Measurements from ENCODE around the gene TRAF3.

The TRAF3 gene

GRCh38 chr14:102943454-102943853 lies 166.2 kb downstream of the TRAF3 start:
- DNase-seq, result no peak

GRCh38 chr14:102943979-102944378 lies 166.7 kb downstream of the TRAF3 start:
- no peak for DNase-seq

- DNase-seq, result no peak
Observed at GRCh38 chr14:102944448-102945330, 167.4 kb downstream of the TRAF3 start.

GRCh38 chr14:102945346-102946130 lies 168.3 kb downstream of the TRAF3 start:
- DNase-seq, result no peak

- no peak for DNase-seq
Observed at GRCh38 chr14:102947321-102948103, 170.3 kb downstream of the TRAF3 start.

GRCh38 chr14:102948698-102949061 lies 171.4 kb downstream of the TRAF3 start:
- no peak for DNase-seq

GRCh38 chr14:102949062-102949800 lies 172.0 kb downstream of the TRAF3 start:
- peak; percentile 7 for DNase-seq

GRCh38 chr14:102949801-102950451 lies 172.7 kb downstream of the TRAF3 start:
- DNase-seq, result no peak

GRCh38 chr14:102951034-102951433 lies 173.8 kb downstream of the TRAF3 start:
- no peak for DNase-seq

GRCh38 chr14:102951799-102952198 lies 174.6 kb downstream of the TRAF3 start:
- no peak for DNase-seq

GRCh38 chr14:102952276-102952675 lies 175.0 kb downstream of the TRAF3 start:
- DNase-seq, result no peak

GRCh38 chr14:102953100-102953499 lies 175.9 kb downstream of the TRAF3 start:
- no peak for DNase-seq

- no peak for DNase-seq
Observed at GRCh38 chr14:102954081-102954789, 177.0 kb downstream of the TRAF3 start.

- DNase-seq, result no peak
Observed at GRCh38 chr14:102955636-102956408, 178.6 kb downstream of the TRAF3 start.

- DNase-seq, result peak; percentile 30
Observed at GRCh38 chr14:102957222-102957621, 180.0 kb downstream of the TRAF3 start.

GRCh38 chr14:102958461-102958860 lies 181.2 kb downstream of the TRAF3 start:
- no peak for DNase-seq

Data from DMS53 (cell line).